Measurements from ENCODE around the gene DUOXA1.

DUOXA1 gene

DNA sequence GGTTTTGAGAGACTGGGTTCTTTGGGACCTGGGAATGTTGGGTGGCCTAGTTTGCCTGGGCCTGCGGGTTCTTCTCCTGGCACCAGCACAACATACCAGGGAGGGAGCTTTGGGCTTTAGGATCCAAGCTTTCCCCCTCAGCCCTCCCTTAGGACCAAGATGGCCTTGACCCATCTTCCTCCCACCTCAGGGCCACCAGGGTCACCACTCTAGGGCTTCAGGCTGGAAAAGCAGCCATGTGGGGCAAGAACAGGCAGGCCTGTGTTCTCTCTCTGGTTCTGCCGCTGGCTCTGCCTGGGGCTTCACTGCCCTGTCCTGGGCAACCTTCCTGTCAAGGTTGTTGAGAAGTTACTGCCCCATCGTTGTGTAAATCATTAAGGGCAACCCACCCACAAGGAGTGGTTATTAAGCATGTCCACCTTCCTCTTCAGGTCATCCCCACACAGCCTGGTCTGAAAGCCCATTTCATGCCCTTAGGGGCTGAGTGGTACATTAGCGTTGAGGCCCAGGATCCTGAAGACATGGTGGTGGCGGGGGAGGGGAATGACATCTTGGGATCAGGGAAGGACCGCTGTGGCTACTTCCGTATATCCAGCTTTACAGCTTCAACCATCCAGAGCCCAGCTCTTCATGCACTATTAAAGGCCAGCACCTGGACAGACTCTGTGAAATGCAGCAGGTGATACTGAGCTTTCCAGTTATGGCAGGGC lies 767 bp upstream of the DUOXA1 start:
- no peak for DNase-seq

DNA sequence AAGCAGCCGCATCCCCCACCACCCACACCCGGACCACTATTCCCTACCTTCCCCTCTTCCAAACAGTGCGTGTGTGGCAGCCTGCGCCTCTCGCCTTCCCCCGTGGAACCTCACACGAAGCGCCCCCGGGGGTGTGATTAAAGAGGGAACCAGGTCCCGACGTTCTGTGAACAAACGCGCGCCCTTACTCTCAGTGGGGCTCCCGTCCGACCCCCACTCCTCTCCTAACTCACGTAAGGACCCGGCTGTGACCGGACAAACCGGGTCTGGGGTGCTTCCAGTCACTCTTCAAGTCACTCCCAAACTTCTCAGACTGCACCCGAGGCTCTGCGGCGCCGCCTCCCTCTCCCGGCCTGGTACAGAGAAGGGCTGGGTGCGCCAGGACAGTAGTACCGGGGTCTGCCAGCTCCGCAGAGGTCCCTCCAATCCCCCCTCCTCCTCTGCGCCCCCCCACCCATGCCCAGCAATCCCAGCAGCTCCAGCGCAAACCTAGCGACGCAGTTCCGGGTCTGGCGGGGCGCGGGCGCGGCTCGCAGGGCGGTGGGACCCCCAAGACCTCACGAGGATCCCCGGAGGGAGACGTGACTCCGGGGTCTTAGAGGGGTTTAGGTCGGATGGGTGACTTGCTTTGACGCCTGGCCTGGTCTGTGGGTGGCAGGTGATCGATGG lies 574 bp downstream of the DUOXA1 start:
- DNase-seq = no peak

DNA sequence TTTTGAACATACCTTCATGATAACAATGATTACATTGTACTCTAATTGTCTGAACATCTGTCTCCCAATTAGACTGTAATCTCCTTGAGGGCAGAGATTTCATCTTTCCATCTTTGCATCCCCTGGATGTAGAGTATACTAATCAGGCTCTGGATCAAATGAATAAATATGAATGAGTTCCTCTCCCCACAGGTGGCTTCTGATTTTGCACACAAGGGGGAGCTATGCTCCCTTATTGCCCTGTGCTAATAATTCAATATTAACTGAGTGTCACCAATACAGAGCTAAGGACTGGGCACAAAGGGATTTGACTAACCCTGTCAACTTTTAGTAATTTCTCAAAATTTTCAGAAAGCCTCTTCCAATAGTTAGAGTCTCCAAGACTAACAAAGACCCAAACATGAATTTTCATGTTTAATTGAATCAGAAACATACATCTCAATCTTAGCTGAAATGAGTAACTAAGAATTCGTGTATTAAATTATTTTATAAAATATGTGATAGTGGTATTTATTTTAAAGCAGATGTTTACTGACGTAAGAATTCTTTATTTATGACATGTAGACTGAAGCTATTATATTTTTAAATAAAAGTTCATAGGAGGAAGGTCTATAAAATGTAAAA lies 3.0 kb downstream of the DUOXA1 start:
- peak; percentile 70 for DNase-seq

DNA sequence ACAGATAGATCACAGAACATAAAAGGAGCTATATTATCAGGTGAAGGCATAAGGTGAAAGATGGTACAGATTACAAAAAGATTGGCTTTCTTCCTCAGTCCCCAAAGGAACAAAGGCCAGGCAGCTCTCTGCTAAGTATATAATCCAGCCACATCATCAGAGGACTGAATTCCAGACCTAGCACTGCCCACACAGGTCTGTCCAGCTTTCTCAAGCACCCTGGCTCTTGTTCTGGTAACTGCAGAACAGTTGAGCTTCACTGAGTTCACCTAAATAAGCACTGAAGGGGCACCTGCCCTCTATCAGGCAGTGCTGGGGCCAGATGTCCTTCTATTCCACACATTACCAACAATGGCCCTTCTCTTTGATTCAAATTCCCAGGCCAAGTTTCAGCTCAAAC lies 6.3 kb downstream of the DUOXA1 start:
- DNase-seq = no peak

DNA sequence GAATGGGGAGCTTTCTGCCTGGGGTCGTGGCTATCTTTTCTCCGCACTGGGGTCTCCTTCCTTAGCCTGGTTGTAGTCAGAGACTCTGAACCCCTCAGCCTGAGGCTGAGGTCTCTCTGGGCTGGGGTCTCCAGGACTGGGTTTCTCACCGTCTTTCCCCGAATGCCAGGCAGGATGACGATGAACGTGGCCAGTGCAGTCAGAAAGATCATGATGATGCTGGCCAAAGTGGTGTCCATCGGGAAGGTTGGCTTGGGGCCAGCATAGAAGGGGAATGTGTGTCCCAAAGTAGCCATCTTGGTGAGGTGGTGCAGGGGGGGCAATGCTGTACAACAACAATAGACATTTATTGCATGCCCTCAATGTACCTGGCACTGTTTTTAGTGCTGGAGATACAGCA lies 7.0 kb downstream of the DUOXA1 start:
- no peak for DNase-seq

DNA sequence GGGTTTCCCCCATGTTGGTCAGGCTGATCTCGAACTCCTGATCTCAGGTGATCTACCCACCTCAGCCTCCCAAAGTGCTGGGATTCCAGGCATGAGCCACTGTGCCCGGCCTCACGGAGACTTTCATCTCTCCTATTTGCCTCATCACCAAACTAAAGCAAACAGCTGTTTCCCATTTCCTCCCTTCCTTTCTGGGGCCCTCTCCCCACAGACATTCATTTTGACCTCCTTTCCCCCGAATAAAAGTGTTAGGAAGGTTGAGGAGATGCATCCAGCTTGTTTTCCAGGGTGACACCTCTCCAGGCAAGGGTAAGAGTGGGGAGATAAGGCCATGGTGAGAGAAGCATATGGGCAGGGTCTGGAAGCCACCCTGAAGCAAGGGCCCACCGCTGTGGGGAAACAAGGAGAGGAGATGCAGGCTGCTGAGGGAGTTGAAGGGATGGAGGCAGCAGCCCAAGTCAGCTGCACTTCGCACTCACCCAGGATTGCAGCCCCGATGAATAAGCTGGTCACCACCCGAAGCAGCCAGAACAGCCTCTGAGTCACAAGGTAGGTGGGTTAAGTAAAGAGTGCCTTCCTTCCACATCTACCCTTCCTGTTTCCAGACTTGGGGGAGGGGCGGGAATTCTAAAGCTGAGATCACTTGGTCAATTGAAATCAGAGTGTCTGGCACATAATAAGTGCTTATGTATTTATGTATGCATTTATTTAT lies 7.8 kb downstream of the DUOXA1 start:
- DNase-seq = no peak

DNA sequence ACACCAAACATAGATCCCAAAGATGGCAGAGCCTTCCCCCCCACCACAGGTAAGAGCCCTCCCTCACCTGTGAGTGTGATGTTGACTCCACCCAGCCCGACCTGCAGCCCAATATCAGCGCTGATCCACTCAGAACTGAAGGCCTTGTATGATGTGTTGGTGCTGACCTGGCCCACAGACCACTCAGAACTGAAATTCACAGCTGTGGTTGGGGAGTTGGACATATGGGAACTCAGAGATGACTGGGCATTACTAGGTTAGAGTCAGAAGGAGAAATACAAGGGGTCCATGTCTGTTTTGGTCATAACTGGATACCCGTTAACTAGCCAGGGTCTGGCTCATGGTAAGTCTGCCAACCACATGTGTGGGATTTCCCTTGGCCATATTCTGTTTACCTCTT lies 8.7 kb downstream of the DUOXA1 start:
- no peak for DNase-seq

DNA sequence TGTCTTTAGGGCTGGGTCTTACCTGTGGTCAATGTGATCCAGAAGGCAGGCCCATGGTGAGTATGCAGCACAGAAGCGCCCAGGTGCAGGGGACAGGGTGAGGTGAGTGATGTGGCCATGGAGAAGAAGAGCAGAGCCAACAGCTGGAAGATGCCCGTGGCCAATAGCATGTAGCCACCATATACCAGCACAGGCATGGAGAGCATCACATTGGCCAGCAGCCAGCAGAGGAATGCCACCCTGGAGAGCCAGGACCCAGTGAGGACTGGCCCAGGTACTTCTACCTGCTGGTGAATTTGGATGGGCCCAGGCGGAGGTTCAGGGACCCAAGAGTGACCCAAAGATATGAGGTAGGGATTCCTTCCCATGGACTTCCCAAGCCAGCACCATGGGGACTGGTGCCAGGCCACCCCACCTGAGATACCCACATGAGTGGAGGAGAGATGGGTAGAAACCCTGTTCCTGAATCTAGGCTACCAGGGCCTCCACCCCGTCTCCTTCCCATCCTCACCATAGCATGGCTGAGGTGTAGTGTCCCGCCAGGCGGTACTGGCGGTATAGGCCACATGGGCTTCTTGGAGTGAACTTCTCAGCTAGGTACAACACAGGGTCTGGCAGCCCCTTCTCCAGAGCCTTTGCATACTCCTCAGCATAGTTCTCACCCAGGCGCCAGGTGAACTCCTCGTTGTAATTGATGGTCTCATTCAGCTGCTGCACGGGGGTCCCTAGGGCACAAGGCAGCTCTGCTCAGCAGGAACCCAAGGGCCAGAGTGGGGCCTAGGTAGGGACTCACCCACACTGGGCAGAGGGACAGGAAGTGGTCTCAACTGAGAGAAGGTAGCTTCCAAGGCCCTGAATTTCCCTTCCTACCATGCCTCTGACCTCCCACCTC lies 9.4 kb downstream of the DUOXA1 start:
- no peak for DNase-seq

DNA sequence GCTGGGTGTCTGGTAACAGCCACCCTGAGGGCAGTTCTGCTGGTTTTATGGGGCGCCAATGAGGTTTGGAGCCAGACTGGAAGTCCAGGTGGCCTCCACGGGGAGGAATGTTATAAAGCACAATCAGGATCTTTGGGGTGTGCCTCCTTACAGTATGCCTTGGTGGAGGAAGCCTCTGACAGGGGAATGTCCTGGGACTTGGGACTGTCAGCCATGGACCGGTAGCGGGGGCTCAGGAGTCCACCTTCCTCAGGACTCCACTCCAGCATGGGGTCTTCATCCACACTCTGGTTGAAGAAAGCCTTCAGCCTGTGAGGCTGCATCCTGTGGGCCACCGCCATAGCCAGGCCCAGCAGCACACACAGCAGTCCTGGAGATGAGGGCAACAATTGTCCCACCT lies 10.7 kb downstream of the DUOXA1 start:
- no peak for DNase-seq

DNA sequence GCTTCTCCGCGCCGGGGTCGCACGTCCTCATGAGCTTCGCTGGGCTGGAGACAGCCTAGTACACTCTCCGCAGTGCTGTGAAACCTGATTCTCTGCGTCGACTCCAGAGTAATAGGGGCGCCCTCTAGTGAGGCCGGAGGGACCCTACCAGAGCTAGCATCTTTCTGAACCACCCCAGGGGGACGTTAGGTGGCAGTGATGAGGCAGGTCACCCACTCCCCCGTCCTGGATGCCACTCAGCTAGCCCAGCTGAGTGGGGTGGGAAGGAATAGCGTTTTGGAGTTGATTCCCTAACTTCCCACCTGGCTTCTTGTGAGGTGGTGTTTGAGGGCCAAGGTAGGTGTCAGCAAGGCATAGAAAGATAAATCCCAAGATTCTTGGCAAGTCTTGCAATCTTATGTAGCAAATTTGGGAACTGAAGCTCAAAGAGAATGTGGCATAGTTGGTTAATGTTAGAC lies 11.5 kb downstream of the DUOXA1 start:
- peak; percentile 96 for DNase-seq

DNA sequence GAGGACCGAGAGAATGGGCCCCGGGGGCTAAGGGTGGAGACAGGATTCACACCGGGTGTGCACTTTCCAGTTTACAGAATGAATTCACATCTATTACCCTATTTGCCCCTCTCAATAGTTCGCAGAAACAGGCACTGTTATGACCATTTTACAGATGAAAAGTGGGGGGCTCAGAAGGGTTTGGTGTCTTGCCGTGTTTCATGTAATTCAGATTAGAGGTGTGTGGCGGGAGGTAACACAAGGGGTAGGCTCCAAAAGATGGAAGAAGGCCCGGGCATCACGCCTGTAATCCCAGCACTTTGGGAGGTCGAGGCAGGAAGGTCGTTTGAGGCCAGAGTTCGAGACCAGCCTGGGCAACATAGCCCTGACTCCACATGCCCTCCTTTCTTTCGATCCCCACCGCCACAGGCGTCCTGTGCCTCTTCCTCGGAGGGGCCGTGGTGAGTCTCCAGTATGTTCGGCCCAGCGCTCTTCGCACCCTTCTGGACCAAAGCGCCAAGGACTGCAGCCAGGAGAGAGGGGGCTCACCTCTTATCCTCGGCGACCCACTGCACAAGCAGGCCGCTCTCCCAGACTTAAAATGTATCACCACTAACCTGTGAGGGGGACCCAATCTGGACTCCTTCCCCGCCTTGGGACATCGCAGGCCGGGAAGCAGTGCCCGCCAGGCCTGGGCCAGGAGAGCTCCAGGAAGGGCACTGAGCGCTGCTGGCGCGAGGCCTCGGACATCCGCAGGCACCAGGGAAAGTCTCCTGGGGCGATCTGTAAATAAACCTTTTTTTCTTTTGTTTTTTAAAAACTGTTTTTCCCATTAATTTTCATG lies 12.2 kb downstream of the DUOXA1 start:
- no peak for DNase-seq

DNA sequence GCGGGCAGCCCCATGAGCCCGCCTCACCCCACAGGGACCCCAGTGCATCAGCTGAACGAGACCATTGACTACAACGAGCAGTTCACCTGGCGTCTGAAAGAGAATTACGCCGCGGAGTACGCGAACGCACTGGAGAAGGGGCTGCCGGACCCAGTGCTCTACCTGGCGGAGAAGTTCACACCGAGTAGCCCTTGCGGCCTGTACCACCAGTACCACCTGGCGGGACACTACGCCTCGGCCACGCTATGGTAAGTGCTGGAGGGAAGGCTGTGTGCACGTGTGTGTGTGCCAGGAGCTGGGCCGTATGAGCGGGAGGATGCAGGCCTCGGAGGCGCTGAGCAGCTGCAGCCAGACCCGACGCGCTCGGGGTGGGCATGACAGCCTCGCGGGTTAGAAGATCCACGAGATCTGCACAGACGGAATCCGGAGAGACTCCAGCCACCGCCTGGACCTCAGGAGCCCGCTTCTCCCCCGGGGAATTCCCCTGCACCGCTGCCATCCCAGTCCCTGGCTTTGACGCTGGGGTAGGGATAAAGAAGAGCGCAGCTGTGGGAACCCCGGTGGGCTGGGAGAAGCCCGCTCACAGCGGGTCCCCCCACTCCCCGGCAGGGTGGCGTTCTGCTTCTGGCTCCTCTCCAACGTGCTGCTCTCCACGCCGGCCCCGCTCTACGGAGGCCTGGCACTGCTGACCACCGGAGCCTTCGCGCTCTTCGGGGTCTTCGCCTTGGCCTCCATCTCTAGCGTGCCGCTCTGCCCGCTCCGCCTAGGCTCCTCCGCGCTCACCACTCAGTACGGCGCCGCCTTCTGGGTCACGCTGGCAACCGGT lies 13.0 kb downstream of the DUOXA1 start:
- peak; percentile 30 for DNase-seq

DNA sequence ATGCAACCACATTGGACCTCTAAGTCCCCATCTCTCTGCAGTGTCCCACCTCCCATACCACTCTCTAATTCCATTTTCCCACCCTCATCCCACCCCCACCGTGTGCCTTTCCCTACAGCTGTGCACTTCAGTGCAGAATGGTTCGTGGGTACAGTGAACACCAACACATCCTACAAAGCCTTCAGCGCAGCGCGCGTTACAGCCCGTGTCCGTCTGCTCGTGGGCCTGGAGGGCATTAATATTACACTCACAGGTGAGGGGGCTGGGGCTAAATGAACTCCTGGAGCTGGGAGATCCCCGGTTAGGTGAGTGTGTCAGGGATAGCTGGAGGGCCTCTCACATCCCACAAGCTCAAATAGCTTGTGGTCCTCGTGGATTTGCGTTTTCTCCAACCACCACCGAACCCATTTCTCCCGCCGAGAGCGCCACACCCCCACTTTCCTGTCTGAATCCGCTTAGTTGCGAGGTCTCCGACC lies 13.6 kb downstream of the DUOXA1 start:
- no peak for DNase-seq

DNA sequence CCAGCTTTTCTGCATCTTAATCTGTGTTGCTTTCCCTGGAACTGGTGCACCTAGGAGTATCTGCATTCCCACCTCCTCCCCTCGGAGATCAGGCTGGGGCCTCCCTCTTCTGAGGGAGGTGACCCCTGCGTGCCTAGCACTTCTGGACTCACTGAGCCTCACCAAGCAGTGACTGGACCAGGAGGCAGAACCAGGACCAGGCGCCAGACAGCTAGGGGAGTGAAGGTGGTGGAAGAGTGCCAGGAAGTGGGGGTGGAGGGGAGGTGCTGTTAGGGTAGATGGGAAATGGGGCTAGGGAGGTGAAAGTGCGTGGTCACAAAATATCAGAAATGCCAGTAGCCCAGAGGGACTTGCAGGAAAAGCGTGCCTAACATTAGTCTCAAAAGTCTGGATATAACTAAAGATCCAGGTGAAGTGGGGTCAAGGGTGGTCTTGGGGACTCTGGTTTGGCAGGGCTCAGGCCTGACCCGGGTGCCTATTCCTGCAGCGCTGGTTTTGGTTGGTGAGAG lies 14.3 kb downstream of the DUOXA1 start:
- no peak for DNase-seq

DNA sequence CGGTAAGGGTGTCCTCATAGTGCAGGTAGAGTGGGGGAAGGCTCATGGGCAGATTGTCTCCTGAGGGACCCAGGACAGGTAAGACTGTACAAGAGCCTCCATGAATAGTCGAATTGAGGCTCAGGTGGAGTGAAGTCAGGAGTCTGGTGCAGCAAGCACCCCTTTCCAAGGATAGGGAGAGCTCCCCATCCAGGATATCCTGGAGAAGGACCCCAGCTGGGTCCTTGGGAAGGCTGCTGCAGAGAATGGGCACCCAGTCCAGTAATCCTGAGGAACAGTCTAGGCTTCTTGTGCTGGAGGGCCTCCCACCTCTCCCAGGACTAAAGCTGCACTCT lies 15.0 kb downstream of the DUOXA1 start:
- DNase-seq = no peak

DNA sequence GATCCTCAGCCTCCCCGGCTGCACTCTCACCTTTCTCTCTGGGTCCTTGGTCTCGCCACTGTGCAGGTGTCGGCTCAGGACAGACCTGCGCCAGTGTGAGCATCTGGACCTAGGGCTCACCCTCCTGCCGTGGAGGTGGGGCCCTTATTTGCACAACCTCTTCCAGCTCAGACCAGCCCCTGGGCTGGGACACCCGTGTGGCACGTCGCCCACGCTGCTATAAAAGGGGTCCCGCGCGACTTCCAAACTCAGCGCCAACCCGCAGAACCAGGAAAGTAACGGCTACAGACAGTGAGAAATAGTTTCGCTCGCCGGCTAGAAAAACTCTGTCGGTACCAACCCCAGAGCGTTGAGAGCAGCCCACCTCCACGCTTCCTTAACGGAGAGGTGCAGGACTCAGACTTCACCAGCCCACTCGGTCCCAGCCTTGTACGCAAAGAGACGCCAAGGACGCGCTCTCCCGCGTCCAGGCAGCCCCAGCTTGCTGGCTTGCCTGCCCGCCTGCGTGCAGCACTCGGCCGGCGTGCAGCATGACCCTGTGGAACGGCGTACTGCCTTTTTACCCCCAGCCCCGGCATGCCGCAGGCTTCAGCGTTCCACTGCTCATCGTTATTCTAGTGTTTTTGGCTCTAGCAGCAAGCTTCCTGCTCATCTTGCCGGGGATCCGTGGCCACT lies 15.5 kb downstream of the DUOXA1 start, which contains the start of the genes DUOX2 and DUOXA2:
Gene DUOX2 (minus strand): TSS at position 97 of the 675 bp plus-strand sequence. CDS start 761 bp downstream, outside the sequence.
Gene DUOXA2 (plus strand): TSS at position 251 of the 675 bp plus-strand sequence. CDS start 280 bp downstream, at position 531.
- peak; percentile 46 for DNase-seq

DNA sequence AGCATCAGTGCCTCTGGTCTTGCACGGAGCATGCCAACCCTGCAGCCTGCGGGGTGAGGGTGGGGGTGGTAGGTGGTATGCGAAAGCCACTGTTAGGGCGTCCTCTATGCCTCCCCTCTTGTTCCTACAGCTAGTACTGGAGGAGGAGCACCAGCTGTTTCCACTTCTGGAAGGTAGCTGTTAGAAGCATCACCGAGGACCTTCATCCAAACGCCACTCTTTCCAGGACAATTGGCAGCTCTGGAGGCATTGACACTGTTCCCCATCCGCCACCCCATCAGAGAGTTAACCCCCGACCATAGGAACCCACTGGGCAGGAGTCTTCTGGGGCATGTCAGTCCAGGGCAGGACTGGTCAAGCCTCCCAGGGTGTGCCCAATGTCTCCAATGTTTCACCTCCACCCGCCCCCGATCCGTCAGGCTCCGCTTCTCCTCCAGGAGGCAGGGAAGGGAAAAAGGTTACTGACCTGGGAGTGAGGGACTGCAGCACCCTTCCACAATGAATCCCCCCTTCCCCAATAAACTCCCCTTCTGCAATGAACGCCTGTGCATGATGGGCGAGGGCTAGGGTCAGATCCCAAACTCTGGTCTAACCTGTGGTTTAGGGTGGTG lies 16.2 kb downstream of the DUOXA1 start:
- DNase-seq = no peak

DNA sequence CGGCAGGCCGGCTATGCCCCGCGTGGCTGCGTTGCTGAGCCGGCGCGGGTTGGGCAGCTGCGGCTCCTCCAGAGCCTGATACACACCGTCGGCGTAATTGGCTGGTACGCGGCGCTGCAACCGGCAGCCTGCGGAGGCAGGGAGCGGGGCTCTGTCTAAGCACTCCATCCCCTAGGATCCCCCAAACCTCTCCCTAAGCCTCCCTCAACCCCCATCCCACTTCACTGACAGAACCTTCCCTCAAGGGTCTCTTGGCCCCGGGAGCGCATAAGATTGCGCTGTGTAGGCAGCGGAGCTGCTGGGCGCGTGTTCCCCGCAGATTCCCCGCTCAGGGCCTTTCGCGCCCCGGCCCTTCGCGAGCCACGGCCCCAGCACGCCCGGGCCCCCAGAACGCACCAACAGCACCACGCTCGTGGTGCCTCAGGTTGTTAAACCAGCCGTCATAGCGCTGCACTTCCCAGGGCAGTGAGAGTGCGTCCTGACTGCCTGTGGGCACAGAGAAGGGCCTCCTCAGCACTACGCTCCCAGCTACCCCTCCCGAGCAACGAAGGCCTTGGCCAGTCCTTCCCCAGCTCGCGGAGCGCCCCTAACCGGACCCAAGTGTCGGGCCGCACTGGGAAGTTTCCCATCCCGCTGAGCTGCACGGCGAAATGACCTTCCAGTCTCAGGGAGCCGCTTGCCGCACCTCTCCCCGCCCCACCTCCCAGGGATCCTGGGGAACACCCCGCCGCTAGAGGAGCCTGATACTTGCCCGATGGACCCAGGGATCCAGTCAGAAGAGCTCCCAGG lies 16.9 kb downstream of the DUOXA1 start:
- peak; percentile 36 for DNase-seq
